NCI-H2029 (cell line): ENCODE measurements around the gene SNX19.
"Not testable (repeated sequence)": the region's sequence is repeated elsewhere in the genome, so short reads cannot be mapped to it uniquely, and the experiment has no call there.

Experiments
- DNase-seq: peaks from one replicate; lab custom pipeline; 2025; lab: John Stamatoyannopoulos, UW

SNX19 gene

GRCh38 chr11:130916238-130916855, at the start of gene SNX19:
Gene SNX19, minus strand, starts transcription at chr11:130916479. Its CDS starts 540 bp downstream, at chr11:130915939.
- peak; percentile 83 for DNase-seq

GRCh38 chr11:130964058-130964792, 47.9 kb upstream of the SNX19 start:
- DNase-seq: no peak

- DNase-seq: no peak
These were observed 31.6 kb upstream of the SNX19 start for GRCh38 chr11:130947889-130948288.

- no peak for DNase-seq
These were observed 31.2 kb upstream of the SNX19 start for GRCh38 chr11:130947481-130947880.

GRCh38 chr11:130947058-130947457, 30.8 kb upstream of the SNX19 start:
- DNase-seq: no peak

GRCh38 chr11:130945896-130946295, 29.6 kb upstream of the SNX19 start:
- DNase-seq: no peak

GRCh38 chr11:130940706-130941105, 24.4 kb upstream of the SNX19 start:
- DNase-seq: no peak

GRCh38 chr11:130937051-130937450, 20.8 kb upstream of the SNX19 start:
- DNase-seq: no peak

GRCh38 chr11:130932086-130932712, 15.9 kb upstream of the SNX19 start:
- no peak for DNase-seq

GRCh38 chr11:130924750-130925149, 8.5 kb upstream of the SNX19 start:
- no peak for DNase-seq

- not testable (repeated sequence) for DNase-seq
These were observed 4.3 kb upstream of the SNX19 start for GRCh38 chr11:130920612-130921011.

- no peak for DNase-seq
These were observed 1.8 kb upstream of the SNX19 start for GRCh38 chr11:130918081-130918480.

- no peak for DNase-seq
These were observed 631 bp upstream of the SNX19 start for GRCh38 chr11:130916910-130917309.

GRCh38 chr11:130915603-130916237, 559 bp downstream of the SNX19 start:
- no peak for DNase-seq

- DNase-seq: no peak
These were observed 3.0 kb downstream of the SNX19 start for GRCh38 chr11:130913268-130913667.

- no peak for DNase-seq
These were observed 3.7 kb downstream of the SNX19 start for GRCh38 chr11:130912552-130912951.

- DNase-seq: no peak
These were observed 5.0 kb downstream of the SNX19 start for GRCh38 chr11:130911306-130911705.

GRCh38 chr11:130909650-130910049, 6.6 kb downstream of the SNX19 start:
- no peak for DNase-seq

GRCh38 chr11:130908770-130909625, 7.3 kb downstream of the SNX19 start:
- DNase-seq: no peak

- no peak for DNase-seq
These were observed 8.2 kb downstream of the SNX19 start for GRCh38 chr11:130908061-130908460.

GRCh38 chr11:130907229-130907628, 9.1 kb downstream of the SNX19 start:
- DNase-seq: no peak

- no peak for DNase-seq
These were observed 9.7 kb downstream of the SNX19 start for GRCh38 chr11:130906616-130907015.
